HepG2 (cell line): ENCODE data around the gene CNPY1. TPM values are rescaled to one million over a fixed set of nuclear protein-coding genes. Genes with fewer than 3 reads are reported as not detected.

Experiments
- ATAC-seq: fragments of 200-7000 bp; cut with Tn5 transposase; 3 replicates; pipeline ENCODE4 v1.9.1; 2020; ENCODE audit warnings: mild to moderate bottlenecking, moderate library complexity
- BruUV-seq: library from RNA; stranded (reverse); fragments of 400-500 nt; replicated peaks from 2 replicates; lab custom pipeline; 2021; lab: Mats Ljungman, UMichigan
- CTCF ChIA-PET: fragments of 300-600 bp; formaldehyde crosslinking; extraction: SDS; loops from one replicate; lab custom pipeline; 2021; ENCODE audit warnings: low total read pairs, inconsistent platforms, low intra/inter-chr PET ratio; lab: Yijun Ruan, JAX
- POLR2A ChIA-PET: fragments of 350-600 bp; sonication (Branson Sonifier 250); formaldehyde crosslinking; loops from one replicate; lab custom pipeline; 2020; ENCODE audit warnings: antibody characterized with exemption, inconsistent platforms; lab: Yijun Ruan, JAX
- DNase-seq: peaks from one replicate; pipeline ENCODE4 v3.0.0-alpha.2; 2015; ENCODE audit warnings: low spot score
- FAIRE-seq: peaks from 3 replicates; lab custom pipeline; 2011; peaks lifted over from hg19 to GRCh38; lab: Jason Lieb, UNC
- H2AFZ ChIP-seq: one replicate; pipeline ENCODE4 v1.6.1; 2011; ENCODE audit warnings: low read length, inconsistent platforms
- H3K27ac ChIP-seq: fragments of 300-600 bp; 3 replicates; pipeline ENCODE4 v1.8.0; 2011; ENCODE audit warnings: mixed run types, mild to moderate bottlenecking, mixed read lengths, low read length, inconsistent platforms; ENCODE audit not compliant: insufficient read depth; ENCODE audit errors: extremely low read length
- H3K27me3 ChIP-seq, 2 experiments: fragments of 200-600 bp in 1 of 2; 2 replicates in 1 of 2; 3 replicates in 1 of 2; pipeline versions ENCODE4 v1.6.0 to v1.8.0; 2011; ENCODE audit warnings: low read length in 2 of 2, mild to moderate bottlenecking in 2 of 2, moderate library complexity in 2 of 2, inconsistent platforms in 1 of 2; ENCODE audit not compliant: insufficient read depth in 2 of 2, control insufficient read depth in 1 of 2
- H3K36me3 ChIP-seq, 2 experiments: fragments of 200-600 bp in 1 of 2; replicated peaks in 1 of 2; 2 replicates in 1 of 2; 3 replicates in 1 of 2; pipeline versions ENCODE4 v1.5.1 to v1.8.0; 2011; ENCODE audit warnings: low read length in 2 of 2, inconsistent platforms in 1 of 2; ENCODE audit not compliant: insufficient read depth in 2 of 2, control insufficient read depth in 1 of 2
- H3K4me1 ChIP-seq: 2 replicates; pipeline ENCODE4 v1.5.1; 2012; ENCODE audit warnings: low read length, inconsistent platforms; ENCODE audit not compliant: insufficient read depth
- H3K4me2 ChIP-seq: 2 replicates; pipeline ENCODE4 v1.6.0; 2011; ENCODE audit warnings: low read depth, low read length, inconsistent platforms
- H3K4me3 ChIP-seq, 3 experiments: fragments of 200-600 bp in 1 of 3; sonication (generic), shearing (Covaris generic) in 1 of 3; replicated peaks in 1 of 3; 2 replicates each; pipeline ENCODE4 v1.5.1; 2011 to 2016; ENCODE audit warnings: low read length in 3 of 3, inconsistent platforms in 2 of 3, low read depth in 2 of 3, mild to moderate bottlenecking in 2 of 3, control low read depth in 1 of 3, mixed read lengths in 1 of 3; ENCODE audit not compliant: insufficient read depth in 1 of 3
- H3K79me2 ChIP-seq: one replicate; pipeline ENCODE4 v1.6.1; 2011; ENCODE audit warnings: low read length, inconsistent platforms; ENCODE audit not compliant: insufficient read depth
- H3K9ac ChIP-seq: 2 replicates; pipeline ENCODE4 v1.6.0; 2011; ENCODE audit warnings: mild to moderate bottlenecking, low read depth, low read length, inconsistent platforms; ENCODE audit not compliant: insufficient read depth
- H3K9me3 ChIP-seq: 2 replicates; pipeline ENCODE4 v1.5.1; 2012; ENCODE audit warnings: mild to moderate bottlenecking, low read length
- H4K20me1 ChIP-seq: 2 replicates; pipeline ENCODE4 v1.6.0; 2011; ENCODE audit warnings: inconsistent platforms, mild to moderate bottlenecking, low read length, moderate library complexity; ENCODE audit not compliant: insufficient read depth
- MNT ChIP-seq: fragments of 450-650 bp; IDR thresholded peaks from 2 replicates; pipeline ENCODE4 v1.6.1; 2016
- PAWR ChIP-seq: sonication (generic); formaldehyde crosslinking; IDR thresholded peaks from 2 replicates; pipeline ENCODE4 v1.4.0; 2020; ENCODE audit warnings: missing genetic modification reagents, mild to moderate bottlenecking, borderline replicate concordance
- RNF2 ChIP-seq: fragments of 450-650 bp; conservative IDR thresholded peaks from 2 replicates; pipeline ENCODE4 v1.6.1; 2016; ENCODE audit warnings: low read depth
- ZNF770 ChIP-seq: sonication (generic); formaldehyde crosslinking; IDR thresholded peaks from 2 replicates; pipeline ENCODE4 v1.5.0; 2020; ENCODE audit warnings: mild to moderate bottlenecking, missing genetic modification reagents
- WGBS: methylation state at CpG from one replicate; pipeline ENCODE4 v1.1.6; 2017; ENCODE audit warnings: low lambda C conversion rate; 5-methylcytosine and 5-hydroxymethylcytosine counted together
- in situ Hi-C: cut with HindIII; loops from 2 replicates; pipeline ENCODE4 v1.10.0; 2017; ENCODE audit warnings: low pct_unique_long_range_greater_than_20kb; ENCODE audit not compliant: extremely low pct_ligation_motif_present
- intact Hi-C: fragments of 100-400 bp; cut with micrococcal nuclease; formaldehyde crosslinking; loops from one replicate; pipeline ENCODE4 v1.10.0; 2022; ENCODE audit not compliant: unreplicated experiment
- polyA plus RNA-seq, 8 experiments: library from polyadenylated mRNA; depleted of rRNA in 3 of 8; stranded (reverse) in 7 of 8; unstranded in 1 of 8; fragments of >200 nt; fragmentation: Illumina TruSeq in 4 of 8; extraction: Trizol in 4 of 8; gene quantifications; 2 replicates each; pipeline versions ENCODE4 v1.2.1 to v1.2.3, GENCODE V29; 2011 to 2016; ENCODE audit warnings: low read depth in 4 of 8, missing spikeins in 1 of 8, mixed read lengths in 1 of 8; ENCODE audit not compliant: insufficient read depth in 1 of 8
- total RNA-seq, 5 experiments: library from RNA; depleted of rRNA; stranded (reverse); fragments of >200 nt; fragmentation: Illumina TruSeq; extraction: Trizol; gene quantifications; 2 replicates each; pipeline ENCODE4 v1.2.3, GENCODE V29; 2016; ENCODE audit warnings: low read depth in 1 of 5

CNPY1 gene
- total and polyA plus RNA-seq, 2 of the 13 experiments (the other 11 are each of a cell fraction or from before 2014, with no cell fraction given), result not detected

GRCh38 chr7:155486783-155487508 is 59.4 kb downstream of the CNPY1 start:
- no peak for ATAC-seq
- FAIRE-seq, result no peak
- POLR2A ChIA-PET, result no interaction called here

More at GRCh38 chr7:155486783-155487508, 59.4 kb downstream of the CNPY1 start:
- Histone ChIP-seq H3K9ac (no peak overlapping the region), H3K27ac (no peak overlapping the region), H3K4me2 (no peak overlapping the region), H3K4me1 (no peaks in the 10 kb centered on the region), H3K36me3 (no peaks in the 10 kb centered on the region), H3K79me2 (no peaks in the 10 kb centered on the region), H4K20me1 (no peaks in the 10 kb centered on the region), H3K9me3 (no peaks in the 10 kb centered on the region), H2AFZ (no peak overlapping the region), H3K27me3 (peaks cover 23 to 92% of the 10 kb centered on the region in 2 experiments), H3K4me3 (no peak overlapping the region)
- in situ Hi-C loops (no loop called here), intact Hi-C loops (no loop called here)
- BruUV-seq, result no TSS peak
- WGBS, result 22% methylated on average over 13 of the region's 18 CpGs
- CTCF ChIA-PET, result no interaction called here
- no peak for DNase-seq
- TF ChIP-seq PAWR (CRISPR knock-in tag), result no peak
- TF ChIP-seq MNT, result peak; percentile 81
- 0 out of 2 replicates have a peak, but pooled peaks have one; percentile 55 for TF ChIP-seq RNF2
- no peak for TF ChIP-seq ZNF770 (CRISPR knock-in tag)
